HEK293T (cell line): ENCODE results near the gene KIF26B.

ENCODE experiments used
- ARNT ChIP-seq: fragments of 450-650 bp; IDR thresholded peaks from 2 replicates; pipeline ENCODE4 v1.6.1; 2017; ENCODE audit warnings: mild to moderate bottlenecking
- BHLHE40 ChIP-seq: fragments of 450-650 bp; IDR thresholded peaks from 2 replicates; pipeline ENCODE4 v1.6.1; 2016; ENCODE audit warnings: mild to moderate bottlenecking, moderate library complexity, borderline replicate concordance
- ELF4 ChIP-seq: fragments of 450-650 bp; IDR thresholded peaks from 2 replicates; pipeline ENCODE4 v1.6.1; 2017; ENCODE audit warnings: antibody characterized with exemption
- FOXA1 ChIP-seq: fragments of 450-650 bp; IDR thresholded peaks from 2 replicates; pipeline ENCODE4 v1.6.1; 2016; ENCODE audit warnings: mild to moderate bottlenecking
- FOXK2 ChIP-seq: fragments of 450-650 bp; IDR thresholded peaks from 2 replicates; pipeline ENCODE4 v1.6.1; 2016; ENCODE audit warnings: mild to moderate bottlenecking
- HDGF ChIP-seq: fragments of 450-650 bp; IDR thresholded peaks from 2 replicates; pipeline ENCODE4 v1.6.1; 2017; ENCODE audit warnings: antibody characterized with exemption, borderline replicate concordance
- L3MBTL2 ChIP-seq: fragments of 450-650 bp; conservative IDR thresholded peaks from 2 replicates; pipeline ENCODE4 v1.6.1; 2016; ENCODE audit warnings: mild to moderate bottlenecking
- SUZ12 ChIP-seq: fragments of 450-650 bp; IDR thresholded peaks from 2 replicates; pipeline ENCODE4 v1.6.1; 2016; ENCODE audit warnings: mild to moderate bottlenecking
- TARDBP ChIP-seq: fragments of 450-650 bp; IDR thresholded peaks from 2 replicates; pipeline ENCODE4 v1.6.1; 2016
- TF ChIP-seq, protein P1 (sequence below): fragments of 450-650 bp; IDR thresholded peaks from 2 replicates; pipeline ENCODE4 v1.6.1; 2016

GRCh38 chr1:245469006-245469405 is 314.2 kb downstream of the KIF26B start:
- no peak for TF ChIP-seq L3MBTL2
- TF ChIP-seq FOXK2, result no peak
- no peak for TF ChIP-seq FOXA1
- no peak for TF ChIP-seq ELF4
- no peak for TF ChIP-seq HDGF
- TF ChIP-seq TARDBP, result no peak
- TF ChIP-seq BHLHE40, result no peak
- TF ChIP-seq, protein P1, sequence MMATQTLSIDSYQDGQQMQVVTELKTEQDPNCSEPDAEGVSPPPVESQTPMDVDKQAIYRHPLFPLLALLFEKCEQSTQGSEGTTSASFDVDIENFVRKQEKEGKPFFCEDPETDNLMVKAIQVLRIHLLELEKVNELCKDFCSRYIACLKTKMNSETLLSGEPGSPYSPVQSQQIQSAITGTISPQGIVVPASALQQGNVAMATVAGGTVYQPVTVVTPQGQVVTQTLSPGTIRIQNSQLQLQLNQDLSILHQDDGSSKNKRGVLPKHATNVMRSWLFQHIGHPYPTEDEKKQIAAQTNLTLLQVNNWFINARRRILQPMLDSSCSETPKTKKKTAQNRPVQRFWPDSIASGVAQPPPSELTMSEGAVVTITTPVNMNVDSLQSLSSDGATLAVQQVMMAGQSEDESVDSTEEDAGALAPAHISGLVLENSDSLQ, result no peak
- TF ChIP-seq ARNT, result no peak
- TF ChIP-seq SUZ12, result no peak
